Brain microvascular endothelial cell (primary cell): Measurements from ENCODE around the gene COP1.
"Not testable (repeated sequence)": the region's sequence is repeated elsewhere in the genome, so short reads cannot be mapped to it uniquely, and the experiment has no call there.

Experiments used
- DNase-seq: peaks from one replicate; pipeline ENCODE4 v3.0.0-alpha.2; 2020
- H3K27ac ChIP-seq: fragments of 250-450 bp; sonication (Bioruptor Pico); 2 replicates; pipeline ENCODE4 v1.5.1; 2020; ENCODE audit warnings: mild to moderate bottlenecking, moderate library complexity
- H3K27me3 ChIP-seq: fragments of 250-450 bp; sonication (Bioruptor Pico); replicated peaks from 2 replicates; pipeline ENCODE4 v1.5.1; 2020; ENCODE audit warnings: mild to moderate bottlenecking
- H3K36me3 ChIP-seq: fragments of 250-450 bp; sonication (Bioruptor Pico); replicated peaks from 2 replicates; pipeline ENCODE4 v1.5.1; 2020; ENCODE audit warnings: mild to moderate bottlenecking
- H3K4me3 ChIP-seq: 2 replicates; pipeline ENCODE4 v1.5.1; 2011; ENCODE audit warnings: low read depth, mild to moderate bottlenecking, control low read depth, low read length, moderate library complexity
- CTCF ChIP-seq: IDR thresholded peaks from 2 replicates; pipeline ENCODE4 v1.5.1; 2011; ENCODE audit warnings: low read depth, mild to moderate bottlenecking, moderate library complexity, low read length, control low read depth, inconsistent platforms; ENCODE audit errors: missing control alignments
- in situ Hi-C: cut with HindIII; loops from 2 replicates; pipeline ENCODE4 v1.10.0; 2017; ENCODE audit warnings: low sequenced_read_pairs, low pct_ligation_motif_present

Gene COP1

GRCh38 chr1:176029155-176029554 lies 177.9 kb downstream of the COP1 start:
- in situ Hi-C loops: no loop called here
- Histone ChIP-seq H3K27ac (no peak overlapping the region), H3K4me3 (no peak overlapping the region), H3K27me3 (no peaks in the 10 kb centered on the region), H3K36me3 (no peaks in the 10 kb centered on the region)
- no peak for DNase-seq
- no peak for TF ChIP-seq CTCF

GRCh38 chr1:176027934-176028333 lies 179.2 kb downstream of the COP1 start:
- DNase-seq, H3K4me3 ChIP-seq, in situ Hi-C loops, H3K27ac ChIP-seq, H3K36me3 ChIP-seq, H3K27me3 ChIP-seq: not testable (repeated sequence)

GRCh38 chr1:176022574-176022973 lies 184.5 kb downstream of the COP1 start:
- DNase-seq: no peak
- no peak for TF ChIP-seq CTCF
- Histone ChIP-seq H3K36me3 (no peaks in the 10 kb centered on the region), H3K27me3 (no peaks in the 10 kb centered on the region), H3K4me3 (no peak overlapping the region), H3K27ac (no peak overlapping the region)
- in situ Hi-C loops: no loop called here

- Histone ChIP-seq H3K27me3 (no peaks in the 10 kb centered on the region), H3K27ac (no peak overlapping the region), H3K36me3 (no peaks in the 10 kb centered on the region), H3K4me3 (no peak overlapping the region)
- DNase-seq: no peak
- in situ Hi-C loops: no loop called here
- no peak for TF ChIP-seq CTCF
Observed at GRCh38 chr1:176017722-176018121, 189.4 kb downstream of the COP1 start.

- Histone ChIP-seq H3K27ac (no peak overlapping the region), H3K36me3 (no peaks in the 10 kb centered on the region), H3K27me3 (no peaks in the 10 kb centered on the region), H3K4me3 (no peak overlapping the region)
- in situ Hi-C loops: no loop called here
- no peak for DNase-seq
- no peak for TF ChIP-seq CTCF
Observed at GRCh38 chr1:176009951-176010350, 197.1 kb downstream of the COP1 start.

- H3K4me3 ChIP-seq, H3K27ac ChIP-seq, H3K36me3 ChIP-seq, DNase-seq, H3K27me3 ChIP-seq, in situ Hi-C loops: not testable (repeated sequence)
Observed at GRCh38 chr1:176007756-176008389, 199.2 kb downstream of the COP1 start.

- H3K27me3 ChIP-seq, DNase-seq, H3K4me3 ChIP-seq, H3K27ac ChIP-seq, H3K36me3 ChIP-seq, in situ Hi-C loops: not testable (repeated sequence)
Observed at GRCh38 chr1:175994660-175995059, 212.4 kb downstream of the COP1 start.

- DNase-seq, H3K4me3 ChIP-seq, H3K27me3 ChIP-seq, H3K27ac ChIP-seq, in situ Hi-C loops, H3K36me3 ChIP-seq: not testable (repeated sequence)
Observed at GRCh38 chr1:175992825-175993224, 214.3 kb downstream of the COP1 start.

- H3K4me3 ChIP-seq, H3K27me3 ChIP-seq, DNase-seq, H3K27ac ChIP-seq, H3K36me3 ChIP-seq, in situ Hi-C loops: not testable (repeated sequence)
Observed at GRCh38 chr1:175992202-175992601, 214.9 kb downstream of the COP1 start.
